Testis (tissue), 2 donors: Measurements from ENCODE around the gene P2RY14.

Experiments
- CTCF ChIP-seq, 3 experiments: fragments of 450-650 bp in 2 of 3; fragments of 200-600 bp in 1 of 3; sonication (generic) in 1 of 3; IDR thresholded peaks; one replicate each; pipeline ENCODE4 v1.5.1; 2016 to 2019; ENCODE audit warnings: antibody characterized with exemption in 3 of 3, mild to moderate bottlenecking in 2 of 3, moderate library complexity in 1 of 3
- POLR2A ChIP-seq: fragments of 450-650 bp; IDR thresholded peaks from one replicate; pipeline ENCODE4 v1.6.1; 2017; ENCODE audit warnings: antibody characterized with exemption, mild to moderate bottlenecking, moderate library complexity

- no peak for TF ChIP-seq POLR2A
- TF ChIP-seq CTCF (IDR thresholded peaks at IDR 0.05): no peak
These were observed 108.9 kb downstream of the P2RY14 start for GRCh38 chr3:151169262-151169947.
